Adrenal gland (tissue), 12 donors: ENCODE measurements around the gene ADAM17. TPM values are rescaled to one million over a fixed set of nuclear protein-coding genes. Genes with fewer than 3 reads are reported as not detected.
A peak's percentile ranks its signal among the peaks of the same experiment; 100 is the strongest.

Source experiments
- DNase-seq, 7 donors: peaks; one replicate each; pipeline ENCODE4 v3.0.0-alpha.2; 2019 to 2020
- H3K27ac ChIP-seq, 5 donors: fragments of 200-600 bp; sonication (generic) in 4 of 5; 1 replicate in 3 of 5; 2 replicates in 2 of 5; pipeline versions ENCODE4 v1.5.1 to v1.8.0; 2016 to 2020; ENCODE audit warnings: mild to moderate bottlenecking in 1 of 5
- H3K27me3 ChIP-seq: fragments of 200-600 bp; 2 replicates; pipeline ENCODE4 v1.8.0; 2021
- H3K36me3 ChIP-seq, 2 donors: fragments of 200-600 bp; replicated peaks in 1 of 2; 1 replicate in 1 of 2; 2 replicates in 1 of 2; pipeline versions ENCODE4 v1.5.1 to v1.8.0; 2018 to 2022
- H3K4me1 ChIP-seq, 2 donors: fragments of 200-600 bp; replicated peaks in 1 of 2; 1 replicate in 1 of 2; 2 replicates in 1 of 2; pipeline versions ENCODE4 v1.5.1 to v1.8.0; 2018 to 2021
- H3K4me3 ChIP-seq, 4 donors: fragments of 200-600 bp; sonication (generic) in 3 of 4; one replicate each; pipeline ENCODE4 v1.5.1; 2016 to 2018
- H3K9me3 ChIP-seq, 3 donors: fragments of 200-600 bp; sonication (generic) in 1 of 3; replicated peaks in 1 of 3; 1 replicate in 2 of 3; 2 replicates in 1 of 3; pipeline versions ENCODE4 v1.5.1 to v1.8.0; 2016 to 2021
- POLR2A ChIP-seq, 2 donors: fragments of 450-650 bp; IDR thresholded peaks; one replicate each; pipeline ENCODE4 v1.6.1; 2017; ENCODE audit warnings: antibody characterized with exemption in 2 of 2, mild to moderate bottlenecking in 2 of 2, moderate library complexity in 1 of 2
- WGBS, 4 donors: extraction: QIAGEN DNeasy Blood & Tissue Kit in 2 of 4; methylation state at CpG; one replicate each; pipeline versions ENCODE4 v1.1.5 to v1.1.7; 2013 to 2017; 5-methylcytosine and 5-hydroxymethylcytosine counted together
- intact Hi-C, 2 donors: fragments of 100-400 bp; cut with DNase I; formaldehyde crosslinking; loops; one replicate each; pipeline versions ENCODE4 v1.14.1 to v1.15.0; 2022 to 2023
- polyA plus RNA-seq, 3 donors: library from polyadenylated mRNA; stranded (reverse); fragments of 200-250 nt in 2 of 3; fragments of 350-450 nt in 1 of 3; fragmentation: Illumina TruSeq in 1 of 3; extraction: RNeasy Lipid Tissue Mini Kit (QIAGEN cat#74804) in 1 of 3; gene quantifications; one replicate each; pipeline ENCODE4 v1.2.3, GENCODE V29; 2013 to 2014
- total RNA-seq, 9 donors: library from RNA; depleted of rRNA in 4 of 9; stranded (reverse); fragments of >200 nt in 4 of 9; fragments of 120-200 nt in 1 of 9; fragmentation: NEBNext Ultra II Directional in 1 of 9; extraction: Animal tissue kit (Norgen Biotek cat#: 25700) in 1 of 9; gene quantifications; one replicate each; pipeline versions ENCODE4 v1.1.0 to v1.2.4, GENCODE V29; 2013 to 2023
- TF ChIP-seq, protein P1 (sequence below), 6 experiments: fragments of 450-650 bp in 4 of 6; fragments of 200-600 bp in 2 of 6; sonication (generic) in 1 of 6; IDR thresholded peaks; 1 replicate in 5 of 6; 2 replicates in 1 of 6; pipeline versions ENCODE4 v1.5.1 to v1.8.0; 2016 to 2021; ENCODE audit warnings: antibody characterized with exemption in 6 of 6, mild to moderate bottlenecking in 2 of 6, moderate library complexity in 1 of 6
- donor health status: healthy with polysubstance abuse.
- donor health status: Bipolar disorder and iron deficiency.
- donor health status: DM: yes; HTN: yes; CAD: no.
- donor health status: DM: no; HTN: no; CAD: no.
- donor health status: DM: no; HTN: no; CAD: no.
- donor health status: DM: yes; HTN: yes; CAD: no.

The ADAM17 gene
- total and polyA plus RNA-seq, 12 donors = 10.6 to 39.4 (median 19.7) TPM

DNA sequence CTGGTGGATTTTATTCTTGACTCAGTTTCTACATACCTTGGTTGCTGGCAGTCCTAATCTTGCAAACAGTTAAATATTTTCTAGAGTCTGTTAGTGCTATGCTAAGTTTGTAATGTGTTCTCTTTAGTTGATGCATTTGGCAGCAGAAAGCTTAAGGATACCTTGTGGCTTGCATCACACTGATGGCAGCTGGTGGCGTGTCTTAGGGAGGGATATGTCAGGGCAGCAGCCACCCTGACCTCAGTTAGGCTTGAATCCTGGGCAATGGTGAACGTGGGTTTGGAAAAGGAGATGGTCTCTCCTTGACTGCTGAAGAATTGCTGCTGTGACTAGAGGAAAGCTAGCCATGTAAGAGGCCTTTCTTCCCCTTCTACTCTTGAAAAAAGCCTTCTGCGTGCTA, 77.1 kb downstream of the ADAM17 start:
- Histone ChIP-seq H3K9me3 (no peaks in the 10 kb centered on the region), H3K36me3 (peaks cover 0 to 36% of the 10 kb centered on the region in 2 donors), H3K4me3 (no peak overlapping the region), H3K27ac (no peak overlapping the region), H3K27me3 (no peaks in the 10 kb centered on the region), H3K4me1 (peaks cover 7 to 24% of the 10 kb centered on the region in 2 donors)
- 80 to 89% (median 85%) methylated on average over 3 of the region's 3 CpGs for WGBS, 4 donors
- intact Hi-C loops = loop anchor here in 1 of 2 donors (10.0 kb wide), 1 partner anchor 56 kb away; no protein-coding TSS in a partner anchor
- no peak for DNase-seq
- no peak for TF ChIP-seq POLR2A (IDR thresholded peaks at IDR 0.05)
- TF ChIP-seq, protein P1, sequence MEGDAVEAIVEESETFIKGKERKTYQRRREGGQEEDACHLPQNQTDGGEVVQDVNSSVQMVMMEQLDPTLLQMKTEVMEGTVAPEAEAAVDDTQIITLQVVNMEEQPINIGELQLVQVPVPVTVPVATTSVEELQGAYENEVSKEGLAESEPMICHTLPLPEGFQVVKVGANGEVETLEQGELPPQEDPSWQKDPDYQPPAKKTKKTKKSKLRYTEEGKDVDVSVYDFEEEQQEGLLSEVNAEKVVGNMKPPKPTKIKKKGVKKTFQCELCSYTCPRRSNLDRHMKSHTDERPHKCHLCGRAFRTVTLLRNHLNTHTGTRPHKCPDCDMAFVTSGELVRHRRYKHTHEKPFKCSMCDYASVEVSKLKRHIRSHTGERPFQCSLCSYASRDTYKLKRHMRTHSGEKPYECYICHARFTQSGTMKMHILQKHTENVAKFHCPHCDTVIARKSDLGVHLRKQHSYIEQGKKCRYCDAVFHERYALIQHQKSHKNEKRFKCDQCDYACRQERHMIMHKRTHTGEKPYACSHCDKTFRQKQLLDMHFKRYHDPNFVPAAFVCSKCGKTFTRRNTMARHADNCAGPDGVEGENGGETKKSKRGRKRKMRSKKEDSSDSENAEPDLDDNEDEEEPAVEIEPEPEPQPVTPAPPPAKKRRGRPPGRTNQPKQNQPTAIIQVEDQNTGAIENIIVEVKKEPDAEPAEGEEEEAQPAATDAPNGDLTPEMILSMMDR (IDR thresholded peaks at IDR 0.05) = no peak

GRCh38 chr2:9477914-9478313, 77.7 kb downstream of the ADAM17 start:
- Histone ChIP-seq H3K9me3 (no peaks in the 10 kb centered on the region), H3K4me1 (peaks cover 7 to 24% of the 10 kb centered on the region in 2 donors), H3K36me3 (peaks cover 0 to 30% of the 10 kb centered on the region in 2 donors), H3K27me3 (no peaks in the 10 kb centered on the region), H3K27ac (no peak overlapping the region), H3K4me3 (no peak overlapping the region)
- intact Hi-C loops = loop anchor here in 1 of 2 donors (10.0 kb wide), 1 partner anchor 57 kb away; no protein-coding TSS in a partner anchor
- DNase-seq = no peak
- 87 to 91% (median 90%) methylated on average over 7 of the region's 7 CpGs for WGBS, 4 donors
- TF ChIP-seq, protein P1 (IDR thresholded peaks at IDR 0.05) = no peak
- no peak for TF ChIP-seq POLR2A (IDR thresholded peaks at IDR 0.05)

DNA sequence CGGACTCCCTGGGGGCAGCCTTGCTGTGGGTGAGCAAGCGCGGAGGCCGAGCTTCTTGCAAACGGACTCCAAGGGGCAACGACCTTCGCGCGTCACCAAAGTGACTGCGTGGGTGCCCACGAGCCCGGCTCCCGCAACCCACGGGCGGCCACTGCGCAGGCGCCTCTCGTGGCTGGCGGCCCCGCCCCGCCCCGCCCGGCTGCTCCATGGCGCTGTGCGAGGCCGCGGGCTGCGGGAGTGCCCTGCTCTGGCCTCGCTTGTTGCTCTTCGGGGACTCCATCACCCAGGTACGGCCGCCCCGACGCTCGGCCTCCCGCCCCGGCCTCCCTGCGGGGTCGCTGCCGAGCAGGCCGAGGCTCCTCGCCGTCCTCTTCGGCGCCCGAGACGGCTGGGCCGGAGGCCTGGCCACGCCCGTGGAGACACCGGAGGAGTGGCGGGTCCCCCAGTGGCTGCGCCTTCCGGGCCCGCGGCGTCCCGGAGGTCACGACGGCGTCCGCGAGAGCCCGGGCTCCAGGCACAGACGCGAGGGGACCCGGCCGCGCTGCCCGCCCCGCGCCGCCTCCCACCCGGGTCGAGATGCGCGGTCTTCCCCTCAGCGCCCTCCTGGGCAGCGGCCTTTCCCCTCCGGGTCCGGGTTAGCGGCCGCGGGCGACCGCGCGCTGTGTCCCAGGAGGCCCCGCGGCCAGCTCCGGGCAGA, 81.1 kb downstream of the ADAM17 start, which contains the start of gene IAH1:
Gene IAH1 (plus strand): TSS at position 191 of the 697 bp plus-strand sequence. CDS start 16 bp downstream, at position 207.
- H3K9me3 ChIP-seq = no peaks in the 10 kb centered on the region
- H3K36me3 ChIP-seq = no peaks in the 10 kb centered on the region
- H3K27ac ChIP-seq = peak within 1 kb of the TSS; percentile 3 to 91 (median 82)
- intact Hi-C loops = loop anchor here in 1 of 2 donors (10.0 kb wide), 1 partner anchor 60 kb away; no protein-coding TSS in a partner anchor
- WGBS, 4 donors = 0% methylated on average over 32 to 91 of the region's 91 CpGs; no CpG with 5 or more reads in 1 of the 4 donors
- H3K4me1 ChIP-seq = peaks cover 7 to 24% of the 10 kb centered on the region in 2 donors
- DNase-seq = peak; percentile 55 to 80 (median 70)
- no peaks in the 10 kb centered on the region for H3K27me3 ChIP-seq
- peak within 1 kb of the TSS; percentile 19 to 73 (median 64) for H3K4me3 ChIP-seq
- peak; percentile 46 to 55 for TF ChIP-seq POLR2A (IDR thresholded peaks at IDR 0.05)
- TF ChIP-seq, protein P1 (IDR thresholded peaks at IDR 0.05) = no peak

DNA sequence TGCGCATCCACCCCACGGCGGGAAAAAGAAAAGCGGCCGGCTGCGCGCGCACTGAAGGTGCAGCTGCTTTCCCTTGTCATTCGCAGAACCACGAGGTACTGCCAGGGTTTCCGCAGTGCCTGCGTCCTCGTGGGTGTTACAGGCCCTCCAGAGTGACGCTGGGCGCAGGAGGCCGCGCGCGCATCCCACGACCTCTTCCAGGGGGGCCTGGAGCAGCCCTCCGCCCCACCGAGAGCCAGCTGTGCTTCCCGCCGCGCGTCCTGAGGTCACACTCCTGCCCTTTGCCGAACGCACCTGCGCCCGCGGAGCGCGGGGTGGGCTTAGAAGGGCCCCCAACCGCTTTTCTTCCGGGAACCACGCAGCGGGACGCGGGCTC, 81.7 kb downstream of the ADAM17 start:
- TF ChIP-seq, protein P1 (IDR thresholded peaks at IDR 0.05) = no peak
- TF ChIP-seq POLR2A (IDR thresholded peaks at IDR 0.05) = no peak
- Histone ChIP-seq H3K9me3 (no peaks in the 10 kb centered on the region), H3K36me3 (no peaks in the 10 kb centered on the region), H3K4me3 (peak overlapping the region in 3 of 4 donors; percentile 19 to 73 (median 60)), H3K27me3 (no peaks in the 10 kb centered on the region), H3K27ac (peak overlapping the region in 4 of 5 donors; percentile 41 to 91 (median 84)), H3K4me1 (peaks cover 7 to 24% of the 10 kb centered on the region in 2 donors)
- intact Hi-C loops = loop anchor here in 1 of 2 donors (10.0 kb wide), 1 partner anchor 61 kb away; no protein-coding TSS in a partner anchor
- 9 to 11% (median 10%) methylated on average over 22 to 39 of the region's 39 CpGs; no CpG with 5 or more reads in 1 of the 4 donors for whole genome bisulfite sequencing, 4 donors
- DNase-seq = peak; percentile 38 to 79 (median 46)
